AG09309 (cell line): ENCODE results near the gene PPM1H.

Experiments
- DNase-seq: peaks from one replicate; pipeline ENCODE4 v3.0.0-alpha.2; 2010; ENCODE audit warnings: low read depth
- H3K4me3 ChIP-seq: 2 replicates; pipeline ENCODE4 v1.5.1; 2011; ENCODE audit warnings: mild to moderate bottlenecking, low read depth, low read length, moderate library complexity; ENCODE audit not compliant: control insufficient read depth
- TF ChIP-seq, protein P1 (sequence below): IDR thresholded peaks from 2 replicates; pipeline ENCODE4 v1.5.1; 2011; ENCODE audit warnings: mild to moderate bottlenecking, low read depth, low read length, inconsistent platforms; ENCODE audit not compliant: insufficient read depth, control insufficient read depth; ENCODE audit errors: missing control alignments

The PPM1H gene

DNA sequence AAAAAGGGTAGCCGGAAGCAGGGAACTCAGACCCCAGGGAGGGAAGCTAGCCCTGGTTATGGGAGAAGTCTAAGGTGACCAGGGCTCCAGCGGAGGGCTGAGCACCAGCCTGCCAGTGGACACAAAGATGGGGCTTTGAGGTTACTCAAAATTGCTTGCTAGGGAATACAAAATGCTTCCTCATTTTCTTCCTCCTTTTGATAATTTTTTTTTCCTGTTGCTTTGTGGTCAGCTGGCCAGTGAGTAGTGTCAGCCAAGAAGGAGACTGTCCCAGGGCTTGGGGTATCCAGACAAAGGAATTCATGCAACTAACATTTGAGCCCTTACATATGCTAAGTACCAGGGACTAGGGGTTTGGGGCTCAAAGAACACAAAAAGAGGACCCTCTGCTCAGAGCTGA lies 206.2 kb downstream of the PPM1H start:
- DNase-seq: no peak
- TF ChIP-seq, protein P1, sequence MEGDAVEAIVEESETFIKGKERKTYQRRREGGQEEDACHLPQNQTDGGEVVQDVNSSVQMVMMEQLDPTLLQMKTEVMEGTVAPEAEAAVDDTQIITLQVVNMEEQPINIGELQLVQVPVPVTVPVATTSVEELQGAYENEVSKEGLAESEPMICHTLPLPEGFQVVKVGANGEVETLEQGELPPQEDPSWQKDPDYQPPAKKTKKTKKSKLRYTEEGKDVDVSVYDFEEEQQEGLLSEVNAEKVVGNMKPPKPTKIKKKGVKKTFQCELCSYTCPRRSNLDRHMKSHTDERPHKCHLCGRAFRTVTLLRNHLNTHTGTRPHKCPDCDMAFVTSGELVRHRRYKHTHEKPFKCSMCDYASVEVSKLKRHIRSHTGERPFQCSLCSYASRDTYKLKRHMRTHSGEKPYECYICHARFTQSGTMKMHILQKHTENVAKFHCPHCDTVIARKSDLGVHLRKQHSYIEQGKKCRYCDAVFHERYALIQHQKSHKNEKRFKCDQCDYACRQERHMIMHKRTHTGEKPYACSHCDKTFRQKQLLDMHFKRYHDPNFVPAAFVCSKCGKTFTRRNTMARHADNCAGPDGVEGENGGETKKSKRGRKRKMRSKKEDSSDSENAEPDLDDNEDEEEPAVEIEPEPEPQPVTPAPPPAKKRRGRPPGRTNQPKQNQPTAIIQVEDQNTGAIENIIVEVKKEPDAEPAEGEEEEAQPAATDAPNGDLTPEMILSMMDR: no peak
- H3K4me3 ChIP-seq: no peak overlapping the region

DNA sequence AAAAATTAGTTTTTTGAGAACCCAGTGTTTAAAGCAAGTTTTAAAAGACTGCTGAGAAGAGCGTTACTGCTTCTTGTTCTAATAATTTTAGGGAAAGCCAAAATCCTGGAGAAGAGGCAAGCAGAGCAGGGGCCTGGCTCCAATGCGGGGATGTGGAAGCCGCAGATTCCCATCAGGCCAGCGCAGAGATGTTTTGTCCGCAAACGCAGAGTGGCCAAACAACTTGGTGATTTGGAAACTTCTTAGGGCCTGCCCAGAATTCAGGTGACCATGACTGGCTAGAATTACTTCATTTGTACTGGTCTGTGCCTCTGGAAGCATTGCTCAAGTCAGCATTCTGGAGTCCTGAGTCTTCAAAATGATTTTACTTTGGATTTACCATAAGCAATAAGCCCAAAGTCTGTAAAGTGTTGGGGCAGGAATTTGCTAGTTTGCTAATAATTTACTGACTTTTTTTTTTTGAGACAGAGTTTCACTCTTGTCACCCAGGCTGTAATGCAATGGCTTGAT lies 208.4 kb downstream of the PPM1H start:
- TF ChIP-seq, protein P1: no peak
- no peak overlapping the region for H3K4me3 ChIP-seq
- no peak for DNase-seq

DNA sequence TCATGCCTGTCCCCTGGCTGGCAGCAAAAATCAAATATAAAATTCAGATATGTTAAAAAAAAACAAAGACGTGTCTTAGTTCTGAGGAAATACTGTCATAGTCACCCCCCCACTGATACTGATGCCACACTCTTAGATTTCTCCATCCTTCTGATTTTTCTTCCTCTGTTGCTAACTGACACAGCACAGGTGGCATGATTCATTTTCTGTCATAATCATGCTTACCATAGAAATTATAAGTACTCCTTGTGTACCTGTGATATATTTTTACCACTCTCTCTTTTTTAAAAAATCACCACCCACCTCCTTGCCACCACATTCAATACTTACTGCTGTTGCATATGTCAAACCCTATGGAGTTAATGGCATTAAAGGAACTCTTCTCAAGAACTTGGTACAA lies 209.2 kb downstream of the PPM1H start:
- H3K4me3 ChIP-seq: no peak overlapping the region
- DNase-seq: no peak
- TF ChIP-seq, protein P1: no peak

DNA sequence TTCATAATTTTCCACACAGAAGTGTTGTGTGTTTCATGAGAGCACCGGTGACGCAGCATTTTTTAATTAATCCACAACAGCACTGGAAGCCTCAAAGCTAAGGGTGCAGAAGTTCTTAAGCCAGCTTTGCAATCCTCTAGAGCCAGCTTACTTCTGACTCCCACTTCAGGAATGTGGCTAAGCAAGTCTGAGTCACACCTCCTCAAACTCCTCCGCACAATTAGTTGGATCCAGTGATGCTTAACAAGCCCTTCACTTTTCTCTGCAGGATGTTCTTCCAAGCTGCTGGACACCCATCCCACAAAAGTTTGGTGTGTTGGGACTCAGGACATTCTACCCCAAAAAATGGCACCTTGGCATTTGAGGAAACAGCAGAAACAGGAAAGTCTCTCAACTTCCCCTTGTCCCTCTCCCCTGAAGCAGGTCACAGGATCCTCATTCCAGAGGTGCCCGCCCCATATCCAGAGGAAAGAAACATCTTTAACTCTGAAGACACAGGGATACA lies 210.0 kb downstream of the PPM1H start:
- TF ChIP-seq, protein P1: no peak
- no peak overlapping the region for H3K4me3 ChIP-seq
- DNase-seq: peak; percentile 97

DNA sequence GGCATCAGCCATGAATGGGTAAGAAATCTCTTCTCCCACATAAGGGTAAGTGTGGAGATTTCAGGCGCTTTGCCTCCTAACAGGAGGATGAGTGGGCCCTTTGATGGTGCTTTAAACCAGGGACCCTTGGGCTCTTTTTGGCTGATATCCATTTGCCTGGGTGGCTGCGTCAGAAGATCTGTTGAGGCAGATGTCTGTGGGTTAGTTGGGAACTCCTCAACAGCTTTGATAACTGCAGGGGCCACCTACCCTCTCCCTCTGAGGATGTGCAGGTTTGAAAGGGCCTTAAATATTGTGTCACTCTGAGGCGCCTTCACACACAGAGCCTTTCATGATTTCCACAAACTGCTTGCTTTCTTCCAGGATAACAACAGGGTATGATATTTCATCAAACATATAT lies 210.7 kb downstream of the PPM1H start:
- no peak overlapping the region for H3K4me3 ChIP-seq
- TF ChIP-seq, protein P1: no peak
- no peak for DNase-seq

DNA sequence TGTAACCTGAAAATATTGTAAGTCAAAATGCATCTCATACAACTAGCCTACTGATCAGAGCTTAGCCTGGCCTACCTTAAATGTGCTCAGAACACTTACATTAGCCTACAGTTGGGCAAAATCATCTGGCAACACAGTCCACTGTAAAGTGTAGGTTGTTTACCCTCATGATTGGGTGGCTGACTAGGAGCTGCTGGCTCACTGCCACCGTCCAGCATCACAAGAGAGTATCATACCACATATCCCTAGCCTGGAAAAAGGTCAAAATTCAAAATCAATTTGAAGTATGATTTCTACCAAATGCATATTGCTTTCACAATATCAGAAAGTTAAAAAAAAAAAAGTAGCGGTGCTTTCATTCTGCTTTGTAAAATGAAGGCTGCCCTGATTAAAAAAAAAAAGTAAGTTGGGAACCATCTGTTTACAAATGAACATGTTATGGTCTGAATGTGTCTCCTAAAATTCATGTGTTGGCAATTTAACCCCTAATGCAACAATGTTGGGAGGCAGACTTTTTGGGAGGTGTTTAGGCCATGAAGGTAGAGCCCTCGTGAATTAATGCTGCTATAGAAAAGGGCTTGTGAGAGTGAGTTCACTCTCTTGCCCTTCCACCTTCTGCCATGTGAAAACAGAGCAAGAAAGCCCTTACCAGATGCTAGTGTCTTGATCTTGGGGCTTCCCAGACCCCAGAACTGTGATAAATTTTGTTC lies 211.8 kb downstream of the PPM1H start:
- no peak for DNase-seq
- TF ChIP-seq, protein P1: no peak

More for the DNA sequence above, 211.8 kb downstream of the PPM1H start:
- no peak overlapping the region for H3K4me3 ChIP-seq
